Stomach (tissue), 4 donors: Measurements from ENCODE around the gene HINT3.

Source experiments
- POLR2A ChIP-seq, 4 donors: fragments of 450-650 bp; IDR thresholded peaks; one replicate each; pipeline ENCODE4 v1.6.1; 2016; ENCODE audit warnings: antibody characterized with exemption in 4 of 4, control low read depth in 2 of 4, mild to moderate bottlenecking in 1 of 4, moderate library complexity in 1 of 4
- TF ChIP-seq, protein P1 (sequence below), 7 experiments: fragments of 450-650 bp in 4 of 7; fragments of 200-600 bp in 3 of 7; sonication (generic) in 3 of 7; IDR thresholded peaks; one replicate each; pipeline ENCODE4 v1.5.1; 2016 to 2019; ENCODE audit warnings: antibody characterized with exemption in 7 of 7, control low read depth in 2 of 7, mild to moderate bottlenecking in 1 of 7

DNA sequence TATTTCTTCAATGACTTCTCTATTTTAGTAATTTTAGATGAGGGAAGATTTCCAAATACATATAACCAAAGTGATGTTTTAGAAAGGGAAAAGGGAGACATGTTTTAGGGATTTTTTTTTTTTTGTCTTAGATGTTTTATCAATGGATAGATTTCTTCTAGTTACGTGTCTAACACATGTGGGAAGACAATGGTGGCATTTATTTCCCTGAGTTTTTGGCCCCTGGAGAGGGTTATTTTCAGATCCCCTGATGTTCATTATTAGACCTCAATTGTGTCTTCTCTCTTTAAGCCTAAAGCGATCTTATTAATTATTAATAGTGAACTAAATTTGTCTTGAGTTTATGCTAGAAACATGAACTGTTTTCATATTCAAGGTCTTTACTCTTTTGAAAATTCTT lies 60.0 kb downstream of the HINT3 start:
- TF ChIP-seq, protein P1, sequence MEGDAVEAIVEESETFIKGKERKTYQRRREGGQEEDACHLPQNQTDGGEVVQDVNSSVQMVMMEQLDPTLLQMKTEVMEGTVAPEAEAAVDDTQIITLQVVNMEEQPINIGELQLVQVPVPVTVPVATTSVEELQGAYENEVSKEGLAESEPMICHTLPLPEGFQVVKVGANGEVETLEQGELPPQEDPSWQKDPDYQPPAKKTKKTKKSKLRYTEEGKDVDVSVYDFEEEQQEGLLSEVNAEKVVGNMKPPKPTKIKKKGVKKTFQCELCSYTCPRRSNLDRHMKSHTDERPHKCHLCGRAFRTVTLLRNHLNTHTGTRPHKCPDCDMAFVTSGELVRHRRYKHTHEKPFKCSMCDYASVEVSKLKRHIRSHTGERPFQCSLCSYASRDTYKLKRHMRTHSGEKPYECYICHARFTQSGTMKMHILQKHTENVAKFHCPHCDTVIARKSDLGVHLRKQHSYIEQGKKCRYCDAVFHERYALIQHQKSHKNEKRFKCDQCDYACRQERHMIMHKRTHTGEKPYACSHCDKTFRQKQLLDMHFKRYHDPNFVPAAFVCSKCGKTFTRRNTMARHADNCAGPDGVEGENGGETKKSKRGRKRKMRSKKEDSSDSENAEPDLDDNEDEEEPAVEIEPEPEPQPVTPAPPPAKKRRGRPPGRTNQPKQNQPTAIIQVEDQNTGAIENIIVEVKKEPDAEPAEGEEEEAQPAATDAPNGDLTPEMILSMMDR (IDR thresholded peaks at IDR 0.05), result no peak
- TF ChIP-seq POLR2A (IDR thresholded peaks at IDR 0.05), result no peak
